A549 (cell line): ENCODE data around the gene GFPT1. TPM values are rescaled to one million over a fixed set of nuclear protein-coding genes. Genes with fewer than 3 reads are reported as not detected.
A peak's percentile ranks its signal among the peaks of the same experiment; 100 is the strongest.

Experiments
- ATAC-seq, 2 experiments: fragments of 200-7000 bp in 1 of 2; fragments of >200 bp in 1 of 2; cut with Nextera tagmentation in 1 of 2; cut with Tn5 transposase in 1 of 2; 3 replicates each; pipeline versions ENCODE4 v1.8.0 to v1.9.1; 2018 to 2020; ENCODE audit warnings: mild to moderate bottlenecking in 1 of 2, moderate library complexity in 1 of 2
- CTCF ChIA-PET: fragments of 300-600 bp; sonication (Branson Sonifier 250); formaldehyde crosslinking; extraction: SDS; loops from one replicate; lab custom pipeline; 2021; ENCODE audit warnings: antibody characterized with exemption, inconsistent platforms; lab: Yijun Ruan, JAX
- POLR2A ChIA-PET: fragments of 350-600 bp; formaldehyde crosslinking; extraction: SDS; loops from one replicate; lab custom pipeline; 2021; ENCODE audit warnings: antibody characterized with exemption, inconsistent platforms; lab: Yijun Ruan, JAX
- DNase-seq, 2 experiments: peaks; one replicate each; pipeline versions ENCODE4 v3.0.0 to v3.0.0-alpha.2; 2011 to 2016; ENCODE audit warnings: low read depth in 1 of 2, low spot score in 1 of 2
- FAIRE-seq: peaks from 2 replicates; lab custom pipeline; 2011; peaks lifted over from hg19 to GRCh38; lab: Jason Lieb, UNC
- H3K27ac ChIP-seq, 2 experiments: fragments of >200 bp; sonication (Bioruptor Twin); formaldehyde crosslinking; 3 replicates each; pipeline ENCODE4 v1.5.1; 2016 to 2017
- H3K4me1 ChIP-seq: fragments of >200 bp; sonication (Bioruptor Twin); formaldehyde crosslinking; 3 replicates; pipeline ENCODE4 v1.6.1; 2016
- H3K4me2 ChIP-seq: fragments of >200 bp; sonication (Bioruptor Twin); formaldehyde crosslinking; 3 replicates; pipeline ENCODE4 v1.6.1; 2016
- H3K4me3 ChIP-seq: fragments of >200 bp; sonication (Bioruptor Twin); formaldehyde crosslinking; 3 replicates; pipeline ENCODE4 v1.5.1; 2016
- H3K9me3 ChIP-seq: fragments of >200 bp; sonication (Bioruptor Twin); formaldehyde crosslinking; 3 replicates; pipeline ENCODE4 v1.6.1; 2016
- CEBPB ChIP-seq, 2 experiments: fragments of >200 bp in 1 of 2; sonication (Bioruptor Twin) in 1 of 2; formaldehyde crosslinking in 1 of 2; IDR thresholded peaks; 2 replicates each; pipeline ENCODE4 v1.6.1; 2012 to 2016
- CHD4 ChIP-seq: fragments of 200-600 bp; sonication (generic); IDR thresholded peaks from 2 replicates; pipeline ENCODE4 v1.6.1; 2016; ENCODE audit warnings: antibody characterized with exemption, mild to moderate bottlenecking, borderline replicate concordance
- EHF ChIP-seq: fragments of 250-450 bp; sonication (Bioruptor Pico); IDR thresholded peaks from 2 replicates; pipeline ENCODE4 v1.5.0; 2020; ENCODE audit warnings: mild to moderate bottlenecking
- FOSL2 ChIP-seq, 2 experiments: fragments of 450-650 bp in 1 of 2; fragments of >200 bp in 1 of 2; sonication (Bioruptor Twin) in 1 of 2; formaldehyde crosslinking; IDR thresholded peaks; 2 replicates each; pipeline versions ENCODE4 v1.5.0 to v1.6.1; 2016 to 2020; ENCODE audit warnings: mild to moderate bottlenecking in 1 of 2, moderate library complexity in 1 of 2
- GATA3 ChIP-seq: IDR thresholded peaks from 2 replicates; pipeline ENCODE4 v1.6.1; 2012; ENCODE audit warnings: borderline replicate concordance
- HEYL ChIP-seq: fragments of 250-450 bp; sonication (Bioruptor Pico); IDR thresholded peaks from 2 replicates; pipeline ENCODE4 v1.8.0; 2021; ENCODE audit warnings: mild to moderate bottlenecking, moderate library complexity
- HOXB13 ChIP-seq: fragments of 250-450 bp; sonication (Bioruptor Pico); IDR thresholded peaks from 2 replicates; pipeline ENCODE4 v1.5.0; 2020; ENCODE audit warnings: low read depth, mild to moderate bottlenecking, moderate library complexity
- KDM1A ChIP-seq: fragments of 200-600 bp; sonication (generic); IDR thresholded peaks from 2 replicates; pipeline ENCODE4 v1.6.1; 2016; ENCODE audit warnings: low read depth, mild to moderate bottlenecking
- MAFK ChIP-seq: fragments of 450-650 bp; IDR thresholded peaks from 2 replicates; pipeline ENCODE4 v1.6.1; 2014; ENCODE audit not compliant: partially characterized antibody
- NPAS2 ChIP-seq: fragments of 250-450 bp; sonication (Bioruptor Pico); IDR thresholded peaks from 2 replicates; pipeline ENCODE4 v1.8.0; 2022; ENCODE audit warnings: mild to moderate bottlenecking, moderate library complexity, borderline replicate concordance
- PHF8 ChIP-seq: fragments of 200-600 bp; sonication (generic); IDR thresholded peaks from 2 replicates; pipeline ENCODE4 v1.6.1; 2016; ENCODE audit warnings: low read depth, mild to moderate bottlenecking, antibody characterized with exemption, moderate library complexity, borderline replicate concordance
- RFX5 ChIP-seq: fragments of 450-650 bp; IDR thresholded peaks from 2 replicates; pipeline ENCODE4 v1.7.1; 2014; ENCODE audit warnings: antibody characterized with exemption, mild to moderate bottlenecking, moderate library complexity
- SREBF2 ChIP-seq: fragments of 450-650 bp; IDR thresholded peaks from 2 replicates; pipeline ENCODE4 v1.6.1; 2014; ENCODE audit warnings: mild to moderate bottlenecking, moderate library complexity
- TP53 ChIP-seq: fragments of 250-450 bp; sonication (Bioruptor Pico); IDR thresholded peaks from 2 replicates; pipeline ENCODE4 v1.5.0; 2021; ENCODE audit warnings: mild to moderate bottlenecking, moderate library complexity
- ZC3H11A ChIP-seq: fragments of 450-650 bp; IDR thresholded peaks from 2 replicates; pipeline ENCODE4 v1.6.1; 2014; ENCODE audit warnings: antibody characterized with exemption, mild to moderate bottlenecking
- ZNF302 ChIP-seq: fragments of 250-450 bp; sonication (Bioruptor Pico); IDR thresholded peaks from 2 replicates; pipeline ENCODE4 v1.9.0; 2021; ENCODE audit warnings: inconsistent platforms, mild to moderate bottlenecking, moderate library complexity
- ZSCAN20 ChIP-seq: fragments of 250-450 bp; sonication (Bioruptor Pico); IDR thresholded peaks from 2 replicates; pipeline ENCODE4 v1.8.0; 2022; ENCODE audit warnings: mild to moderate bottlenecking, moderate library complexity
- WGBS: methylation state at CpG from one replicate; pipeline ENCODE4 v1.1.6; 2017; ENCODE audit errors: missing lambda C conversion rate; 5-methylcytosine and 5-hydroxymethylcytosine counted together
- polyA plus RNA-seq, 4 experiments: library from polyadenylated mRNA; depleted of rRNA in 3 of 4; stranded (reverse); fragments of >200 nt; fragmentation: RNase III in 1 of 4; extraction: RNeasy Plus Mini Kit Qiagen cat#74134 plus additional on column Dnase treatment in 1 of 4; gene quantifications; 2 replicates in 3 of 4; 3 replicates in 1 of 4; pipeline ENCODE4 v1.2.3, GENCODE V29; 2011 to 2017
- TF ChIP-seq, protein P1 (sequence below): IDR thresholded peaks from 2 replicates; pipeline ENCODE4 v1.6.1; 2012
- TF ChIP-seq, protein P2 (sequence below): fragments of 250-450 bp; sonication (Bioruptor Pico); IDR thresholded peaks from 2 replicates; pipeline ENCODE4 v1.5.0; 2021; ENCODE audit warnings: mild to moderate bottlenecking, moderate library complexity, borderline replicate concordance
- TF ChIP-seq, protein P3 (sequence below): fragments of >200 bp; sonication (Bioruptor Twin); formaldehyde crosslinking; IDR thresholded peaks from 3 replicates; pipeline ENCODE4 v1.5.1; 2016
- TF ChIP-seq, protein P4 (sequence below): fragments of 150-350 bp; IDR thresholded peaks from 2 replicates; pipeline ENCODE4 v1.6.1; 2014; ENCODE audit warnings: low read depth, mild to moderate bottlenecking, low read length
- TF ChIP-seq, protein P5 (sequence below): fragments of >200 bp; sonication (Bioruptor Twin); formaldehyde crosslinking; IDR thresholded peaks from 3 replicates; pipeline ENCODE4 v1.6.1; 2016

The GFPT1 gene
- polyA plus RNA-seq, 2 of the 4 experiments (the other 2 are of a cell fraction), result 24.0 to 59.9 TPM

DNA sequence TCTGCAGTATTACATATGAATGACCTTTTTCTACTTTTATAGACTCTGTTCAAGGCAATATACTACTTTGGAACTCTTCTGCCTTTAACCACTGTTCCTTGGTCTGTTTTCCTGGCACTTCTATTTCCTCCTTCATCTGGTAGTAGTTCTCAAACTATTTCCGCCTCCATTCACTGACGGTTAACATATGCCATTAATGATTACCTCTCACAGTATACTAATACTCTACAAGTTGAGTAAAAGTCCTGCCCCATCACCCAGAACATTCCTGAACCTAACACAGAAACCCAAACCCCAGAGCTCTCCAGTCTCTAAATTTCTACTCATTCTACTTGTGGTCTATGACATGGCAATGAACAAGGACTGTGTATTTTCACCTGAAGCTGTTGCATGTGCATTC, 4.5 kb downstream of the GFPT1 start (continued):
- TF ChIP-seq FOSL2 (IDR thresholded peaks at IDR 0.05) (no peak), FOSL2 (CRISPR knock-in tag; IDR thresholded peaks at IDR 0.05) (no peak), SREBF2 (no peak)
- TF ChIP-seq, protein P1, sequence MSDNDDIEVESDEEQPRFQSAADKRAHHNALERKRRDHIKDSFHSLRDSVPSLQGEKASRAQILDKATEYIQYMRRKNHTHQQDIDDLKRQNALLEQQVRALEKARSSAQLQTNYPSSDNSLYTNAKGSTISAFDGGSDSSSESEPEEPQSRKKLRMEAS, result no peak

DNA sequence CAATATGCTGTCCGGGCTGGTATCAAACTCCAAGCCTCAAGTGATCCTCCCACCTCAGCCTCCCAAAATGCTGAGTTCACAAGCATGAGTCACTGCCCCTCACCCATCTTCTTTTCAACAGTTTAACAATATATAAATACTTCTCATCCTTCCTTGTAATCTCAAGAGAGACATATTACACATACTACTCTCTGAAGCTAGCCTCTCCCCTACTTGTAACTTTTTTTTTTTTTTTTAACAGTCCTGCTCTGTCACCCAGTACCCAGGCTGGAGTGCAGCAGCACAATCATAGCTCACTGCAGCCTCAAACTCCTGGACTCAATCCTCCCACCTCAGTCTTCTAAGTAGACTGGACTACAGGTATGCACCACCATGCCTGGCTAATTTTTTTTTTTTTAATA, 5.7 kb downstream of the GFPT1 start:
- no peaks in the 10 kb centered on the region for H3K9me3 ChIP-seq
- no peak overlapping the region for H3K4me3 ChIP-seq
- WGBS, result 77% methylated on average over 1 of the region's 1 CpG
- ChIA-PET CTCF (interaction anchor here (0.7 kb wide), 1 partner anchor 73 kb away, joined by 6 read pairs; no protein-coding TSS in a partner anchor), POLR2A (no interaction called here)
- DNase-seq (peak in 1 of 2 experiments; percentile 72), FAIRE-seq (no peak), ATAC-seq (peak; percentile 51 to 64; a peak in 5 of 6 replicates)
- TF ChIP-seq RFX5 (no peak), ZSCAN20 (CRISPR knock-in tag) (no peak), ZC3H11A (no peak), MAFK (peak; percentile 10), EHF (no peak), FOSL2 (IDR thresholded peaks at IDR 0.05) (no peak), FOSL2 (CRISPR knock-in tag; IDR thresholded peaks at IDR 0.05) (peak; percentile 69)
- TF ChIP-seq, protein P2, sequence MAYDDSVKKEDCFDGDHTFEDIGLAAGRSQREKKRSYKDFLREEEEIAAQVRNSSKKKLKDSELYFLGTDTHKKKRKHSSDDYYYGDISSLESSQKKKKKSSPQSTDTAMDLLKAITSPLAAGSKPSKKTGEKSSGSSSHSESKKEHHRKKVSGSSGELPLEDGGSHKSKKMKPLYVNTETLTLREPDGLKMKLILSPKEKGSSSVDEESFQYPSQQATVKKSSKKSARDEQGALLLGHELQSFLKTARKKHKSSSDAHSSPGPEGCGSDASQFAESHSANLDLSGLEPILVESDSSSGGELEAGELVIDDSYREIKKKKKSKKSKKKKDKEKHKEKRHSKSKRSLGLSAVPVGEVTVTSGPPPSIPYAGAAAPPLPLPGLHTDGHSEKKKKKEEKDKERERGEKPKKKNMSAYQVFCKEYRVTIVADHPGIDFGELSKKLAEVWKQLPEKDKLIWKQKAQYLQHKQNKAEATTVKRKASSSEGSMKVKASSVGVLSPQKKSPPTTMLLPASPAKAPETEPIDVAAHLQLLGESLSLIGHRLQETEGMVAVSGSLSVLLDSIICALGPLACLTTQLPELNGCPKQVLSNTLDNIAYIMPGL, result no peak
- TF ChIP-seq, protein P3, sequence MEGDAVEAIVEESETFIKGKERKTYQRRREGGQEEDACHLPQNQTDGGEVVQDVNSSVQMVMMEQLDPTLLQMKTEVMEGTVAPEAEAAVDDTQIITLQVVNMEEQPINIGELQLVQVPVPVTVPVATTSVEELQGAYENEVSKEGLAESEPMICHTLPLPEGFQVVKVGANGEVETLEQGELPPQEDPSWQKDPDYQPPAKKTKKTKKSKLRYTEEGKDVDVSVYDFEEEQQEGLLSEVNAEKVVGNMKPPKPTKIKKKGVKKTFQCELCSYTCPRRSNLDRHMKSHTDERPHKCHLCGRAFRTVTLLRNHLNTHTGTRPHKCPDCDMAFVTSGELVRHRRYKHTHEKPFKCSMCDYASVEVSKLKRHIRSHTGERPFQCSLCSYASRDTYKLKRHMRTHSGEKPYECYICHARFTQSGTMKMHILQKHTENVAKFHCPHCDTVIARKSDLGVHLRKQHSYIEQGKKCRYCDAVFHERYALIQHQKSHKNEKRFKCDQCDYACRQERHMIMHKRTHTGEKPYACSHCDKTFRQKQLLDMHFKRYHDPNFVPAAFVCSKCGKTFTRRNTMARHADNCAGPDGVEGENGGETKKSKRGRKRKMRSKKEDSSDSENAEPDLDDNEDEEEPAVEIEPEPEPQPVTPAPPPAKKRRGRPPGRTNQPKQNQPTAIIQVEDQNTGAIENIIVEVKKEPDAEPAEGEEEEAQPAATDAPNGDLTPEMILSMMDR, result no peak
- peak overlapping the region; percentile 47 to 75; a peak in 4 of 6 replicates for H3K27ac ChIP-seq
- H3K4me2 ChIP-seq, result peak overlapping the region; percentile 83
- peaks cover 57% of the 10 kb centered on the region for H3K4me1 ChIP-seq

DNA sequence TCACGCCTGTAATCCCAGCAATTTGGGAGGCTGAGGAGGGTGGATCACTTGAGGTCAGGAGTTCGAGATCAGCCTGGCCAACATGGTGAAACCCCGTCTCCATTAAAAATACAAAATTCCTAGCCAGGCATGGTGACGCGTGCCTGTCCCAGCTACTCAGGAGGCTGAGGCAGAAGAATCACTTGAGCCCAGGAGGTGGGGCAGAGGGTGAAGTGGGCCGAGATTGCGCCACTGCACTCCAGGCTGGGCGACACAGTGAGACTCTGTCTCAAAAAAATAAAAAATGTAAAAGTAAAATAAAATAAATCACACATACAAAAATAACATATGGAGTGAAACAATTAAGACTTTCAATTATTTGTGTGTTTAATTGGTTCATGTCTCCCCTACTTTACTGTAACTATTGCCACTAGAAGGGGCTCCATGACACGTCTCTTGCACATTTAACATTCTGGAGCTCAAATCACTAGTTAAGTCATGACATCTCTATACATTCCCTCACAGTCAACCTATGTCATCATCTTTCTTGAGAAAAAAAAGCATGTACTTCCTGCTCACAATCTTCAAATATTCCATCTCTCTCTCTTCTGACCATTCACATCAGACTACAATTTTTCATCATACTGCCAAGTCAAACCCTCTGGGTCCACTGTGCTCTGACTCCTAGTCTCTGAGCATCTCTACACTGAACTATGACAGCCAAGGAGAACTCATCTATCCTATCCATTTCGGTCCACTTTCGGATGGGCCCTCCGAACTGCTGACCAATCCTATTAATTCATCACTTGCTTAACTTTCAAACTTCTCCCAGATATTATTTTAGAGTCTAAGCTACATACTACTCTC, 6.7 kb downstream of the GFPT1 start:
- H3K9me3 ChIP-seq, result no peaks in the 10 kb centered on the region
- FAIRE-seq (no peak), DNase-seq (peak in 1 of 2 experiments; percentile 53), ATAC-seq (peak; percentile 32 to 46; a peak in 3 of 6 replicates)
- ChIA-PET POLR2A (no interaction called here), CTCF (interaction anchor here (0.6 to 2.0 kb wide), 3 partner anchors 17 to 1409 kb away, joined by 3 to 6 read pairs (median 3); no protein-coding TSS in a partner anchor)
- no peak overlapping the region for H3K4me3 ChIP-seq
- peaks cover 51% of the 10 kb centered on the region for H3K4me1 ChIP-seq
- H3K27ac ChIP-seq, result peak overlapping the region; percentile 47 to 75; a peak in 5 of 6 replicates
- peak overlapping the region; percentile 83 for H3K4me2 ChIP-seq
- 94% methylated on average over 12 of the region's 12 CpGs for WGBS
- TF ChIP-seq, protein P4, sequence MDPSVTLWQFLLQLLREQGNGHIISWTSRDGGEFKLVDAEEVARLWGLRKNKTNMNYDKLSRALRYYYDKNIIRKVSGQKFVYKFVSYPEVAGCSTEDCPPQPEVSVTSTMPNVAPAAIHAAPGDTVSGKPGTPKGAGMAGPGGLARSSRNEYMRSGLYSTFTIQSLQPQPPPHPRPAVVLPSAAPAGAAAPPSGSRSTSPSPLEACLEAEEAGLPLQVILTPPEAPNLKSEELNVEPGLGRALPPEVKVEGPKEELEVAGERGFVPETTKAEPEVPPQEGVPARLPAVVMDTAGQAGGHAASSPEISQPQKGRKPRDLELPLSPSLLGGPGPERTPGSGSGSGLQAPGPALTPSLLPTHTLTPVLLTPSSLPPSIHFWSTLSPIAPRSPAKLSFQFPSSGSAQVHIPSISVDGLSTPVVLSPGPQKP, result no peak
- TF ChIP-seq GATA3 (no peak), ZC3H11A (no peak), CHD4 (no peak), ZNF302 (no peak), HEYL (CRISPR knock-in tag) (no peak), SREBF2 (no peak), PHF8 (no peak), KDM1A (no peak), HOXB13 (no peak), ZSCAN20 (CRISPR knock-in tag) (no peak), NPAS2 (CRISPR knock-in tag) (no peak), TP53 (CRISPR knock-in tag) (no peak), CEBPB (IDR thresholded peaks at IDR 0.05) (no peak)
- TF ChIP-seq, protein P5, sequence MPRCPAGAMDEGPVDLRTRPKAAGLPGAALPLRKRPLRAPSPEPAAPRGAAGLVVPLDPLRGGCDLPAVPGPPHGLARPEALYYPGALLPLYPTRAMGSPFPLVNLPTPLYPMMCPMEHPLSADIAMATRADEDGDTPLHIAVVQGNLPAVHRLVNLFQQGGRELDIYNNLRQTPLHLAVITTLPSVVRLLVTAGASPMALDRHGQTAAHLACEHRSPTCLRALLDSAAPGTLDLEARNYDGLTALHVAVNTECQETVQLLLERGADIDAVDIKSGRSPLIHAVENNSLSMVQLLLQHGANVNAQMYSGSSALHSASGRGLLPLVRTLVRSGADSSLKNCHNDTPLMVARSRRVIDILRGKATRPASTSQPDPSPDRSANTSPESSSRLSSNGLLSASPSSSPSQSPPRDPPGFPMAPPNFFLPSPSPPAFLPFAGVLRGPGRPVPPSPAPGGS, result no peak
- TF ChIP-seq, protein P1, result no peak
